Fibroblast of lung (primary cell): Measurements from ENCODE around the gene PDLIM7. TPM values are rescaled to one million over a fixed set of nuclear protein-coding genes. Genes with fewer than 3 reads are reported as not detected.

ENCODE experiments used
- DNase-seq, 2 donors: peaks; one replicate each; pipeline versions ENCODE4 v3.0.0 to v3.0.0-alpha.2; 2010; ENCODE audit warnings: low read depth in 2 of 2
- H2AFZ ChIP-seq: 2 replicates; pipeline ENCODE4 v1.5.1; 2012; ENCODE audit warnings: low read length, control low read depth, inconsistent platforms
- H3K27ac ChIP-seq: 2 replicates; pipeline ENCODE4 v1.5.1; 2011; ENCODE audit warnings: low read length, control low read depth; ENCODE audit not compliant: insufficient read depth
- H3K27me3 ChIP-seq: 2 replicates; pipeline ENCODE4 v1.5.1; 2011; ENCODE audit warnings: mild to moderate bottlenecking, low read length; ENCODE audit not compliant: control insufficient read depth, insufficient read depth
- H3K36me3 ChIP-seq: 2 replicates; pipeline ENCODE4 v1.5.1; 2011; ENCODE audit warnings: low read length; ENCODE audit not compliant: control insufficient read depth, insufficient read depth
- H3K4me1 ChIP-seq: 2 replicates; pipeline ENCODE4 v1.5.1; 2011; ENCODE audit warnings: low read length; ENCODE audit not compliant: control insufficient read depth, insufficient read depth; ENCODE audit errors: extremely low read depth
- H3K4me2 ChIP-seq: 2 replicates; pipeline ENCODE4 v1.5.1; 2011; ENCODE audit warnings: low read length, control low read depth; ENCODE audit not compliant: insufficient read depth; ENCODE audit errors: extremely low read depth
- H3K4me3 ChIP-seq, 4 experiments: fragments of 200-600 bp in 1 of 4; sonication (generic) in 1 of 4; replicated peaks in 1 of 4; 2 replicates each; pipeline ENCODE4 v1.5.1; 2011 to 2016; ENCODE audit warnings: low read length in 4 of 4, low read depth in 3 of 4, mild to moderate bottlenecking in 3 of 4, control low read depth in 2 of 4, inconsistent platforms in 1 of 4, mixed read lengths in 1 of 4; ENCODE audit not compliant: insufficient read depth in 1 of 4; ENCODE audit errors: control extremely low read depth in 1 of 4
- H3K79me2 ChIP-seq: 2 replicates; pipeline ENCODE4 v1.5.1; 2012; ENCODE audit warnings: mild to moderate bottlenecking, low read length, inconsistent platforms; ENCODE audit not compliant: control insufficient read depth, insufficient read depth
- H3K9ac ChIP-seq: 2 replicates; pipeline ENCODE4 v1.5.1; 2011; ENCODE audit warnings: mild to moderate bottlenecking, low read length, control low read depth; ENCODE audit not compliant: insufficient read depth
- H3K9me3 ChIP-seq: 2 replicates; pipeline ENCODE4 v1.5.1; 2012; ENCODE audit warnings: low read depth, low read length; ENCODE audit not compliant: control insufficient read depth, insufficient read depth
- H4K20me1 ChIP-seq: 2 replicates; pipeline ENCODE4 v1.5.1; 2011; ENCODE audit warnings: low read length; ENCODE audit not compliant: control insufficient read depth, insufficient read depth; ENCODE audit errors: extremely low read depth
- CTCF ChIP-seq, 2 donors: IDR thresholded peaks in 1 of 2; conservative IDR thresholded peaks in 1 of 2; 1 replicate in 1 of 2; 2 replicates in 1 of 2; pipeline ENCODE4 v1.5.1; 2011 to 2012; ENCODE audit warnings: low read length in 2 of 2, control low read depth in 1 of 2, inconsistent platforms in 1 of 2, low read depth in 1 of 2, mild to moderate bottlenecking in 1 of 2
- EZH2 ChIP-seq: IDR thresholded peaks from 2 replicates; pipeline ENCODE4 v1.5.1; 2012; ENCODE audit warnings: low read length, control low read depth, mild to moderate bottlenecking; ENCODE audit errors: missing control alignments
- polyA plus RNA-seq, 2 donors: library from polyadenylated mRNA; depleted of rRNA in 1 of 2; stranded (reverse) in 1 of 2; unstranded in 1 of 2; fragments of >200 nt; gene quantifications; 2 replicates each; pipeline ENCODE4 v1.2.1, GENCODE V29; 2011 to 2012; ENCODE audit warnings: missing spikeins in 1 of 2
- total RNA-seq: library from RNA; depleted of rRNA; stranded (reverse); fragments of >200 nt; gene quantifications from 2 replicates; pipeline ENCODE4 v1.2.1, GENCODE V29; 2014

The PDLIM7 gene
- total and polyA plus RNA-seq, 2 donors (not counting 1 experiment from before 2014, with no cell fraction given), result 65.2 to 245 TPM

DNA sequence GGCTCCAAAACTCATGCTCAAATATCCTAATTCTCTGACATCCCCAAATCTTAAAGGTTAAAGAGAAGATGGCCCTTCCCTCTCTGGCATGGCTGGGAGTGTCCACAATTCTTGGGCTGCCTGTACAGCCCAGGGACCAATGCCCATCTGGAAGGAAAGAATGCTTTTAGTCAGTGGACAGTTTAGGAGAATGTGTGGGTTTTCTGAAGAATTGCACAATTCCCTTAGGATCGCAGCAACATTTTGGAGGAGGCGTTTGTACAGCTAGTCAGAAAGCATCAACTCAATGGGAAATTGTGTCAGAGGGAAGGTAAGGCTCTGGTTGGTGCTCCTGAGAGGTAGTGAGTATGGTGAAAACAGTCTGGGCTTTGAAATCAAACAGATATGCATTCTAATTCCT, 42.0 kb upstream of the PDLIM7 start:
- TF ChIP-seq CTCF (conservative IDR thresholded peaks at IDR 0.05 in 1 of 2, IDR thresholded peaks at IDR 0.05 in 1 of 2; ENCODE audit: low read depth in 1 of 2, low read length in 2 of 2), result no peak
- TF ChIP-seq EZH2, result no peak
- H3K9me3 ChIP-seq, result no peaks in the 10 kb centered on the region
- H3K4me1 ChIP-seq, result peaks cover 33% of the 10 kb centered on the region
- H3K79me2 ChIP-seq, result peaks cover 54% of the 10 kb centered on the region
- H3K4me3 ChIP-seq, result no peak overlapping the region
- no peak overlapping the region for H2AFZ ChIP-seq
- peak overlapping the region; percentile 25 for H3K27ac ChIP-seq
- no peak overlapping the region for H3K9ac ChIP-seq
- H4K20me1 ChIP-seq, result no peaks in the 10 kb centered on the region
- peaks cover 18% of the 10 kb centered on the region for H3K36me3 ChIP-seq
- peak in 1 of 2 donors; percentile 81 for DNase-seq
- H3K27me3 ChIP-seq, result no peaks in the 10 kb centered on the region
- no peak overlapping the region for H3K4me2 ChIP-seq

- Histone ChIP-seq H3K27ac (no peak overlapping the region), H4K20me1 (no peaks in the 10 kb centered on the region), H3K9me3 (no peaks in the 10 kb centered on the region), H3K79me2 (peaks cover 50% of the 10 kb centered on the region), H2AFZ (no peak overlapping the region), H3K9ac (no peak overlapping the region), H3K4me1 (peaks cover 31% of the 10 kb centered on the region), H3K36me3 (peaks cover 18% of the 10 kb centered on the region), H3K27me3 (no peaks in the 10 kb centered on the region), H3K4me2 (no peak overlapping the region), H3K4me3 (no peak overlapping the region)
- TF ChIP-seq CTCF (conservative IDR thresholded peaks at IDR 0.05 in 1 of 2, IDR thresholded peaks at IDR 0.05 in 1 of 2; ENCODE audit: low read depth in 1 of 2, low read length in 2 of 2) (no peak), EZH2 (no peak)
- no peak for DNase-seq
Measured at GRCh38 chr5:177538876-177539275, 41.5 kb upstream of the PDLIM7 start.

GRCh38 chr5:177537389-177538361, 40.3 kb upstream of the PDLIM7 start:
- no peak overlapping the region for H3K4me3 ChIP-seq

More at GRCh38 chr5:177537389-177538361, 40.3 kb upstream of the PDLIM7 start:
- no peaks in the 10 kb centered on the region for H3K27me3 ChIP-seq
- peaks cover 28% of the 10 kb centered on the region for H3K4me1 ChIP-seq
- peaks cover 43% of the 10 kb centered on the region for H3K79me2 ChIP-seq
- H3K36me3 ChIP-seq, result peaks cover 23% of the 10 kb centered on the region
- no peaks in the 10 kb centered on the region for H3K9me3 ChIP-seq
- no peaks in the 10 kb centered on the region for H4K20me1 ChIP-seq
- peak overlapping the region; percentile 4 for H3K9ac ChIP-seq
- TF ChIP-seq EZH2 (no peak), CTCF (conservative IDR thresholded peaks at IDR 0.05 in 1 of 2, IDR thresholded peaks at IDR 0.05 in 1 of 2; ENCODE audit: low read depth in 1 of 2, low read length in 2 of 2) (no peak)
- no peak overlapping the region for H2AFZ ChIP-seq
- H3K27ac ChIP-seq, result peak overlapping the region; percentile 74
- DNase-seq, result peak; percentile 29 to 85
- peak overlapping the region; percentile 52 for H3K4me2 ChIP-seq
